GM12891 (cell line): ENCODE measurements around the gene TK1.
A peak's percentile ranks its signal among the peaks of the same experiment; 100 is the strongest.

Source experiments
- DNase-seq: peaks from one replicate; pipeline ENCODE4 v3.0.0; 2011; ENCODE audit warnings: low spot score; ENCODE audit not compliant: insufficient read length
- FAIRE-seq: peaks from 2 replicates; lab custom pipeline; 2011; peaks lifted over from hg19 to GRCh38; lab: Jason Lieb, UNC
- PAX5 ChIP-seq: IDR thresholded peaks from 2 replicates; pipeline ENCODE4 v1.6.1; 2011; ENCODE audit warnings: low read length, moderate library complexity, mild to moderate bottlenecking; ENCODE audit not compliant: insufficient read depth, severe bottlenecking
- POLR2A ChIP-seq: IDR thresholded peaks from 2 replicates; pipeline ENCODE4 v1.6.1; 2011; ENCODE audit warnings: low read depth, low read length, control low read depth
- POLR2AphosphoS5 ChIP-seq: IDR thresholded peaks from 2 replicates; pipeline ENCODE4 v1.6.1; 2011; ENCODE audit warnings: low read depth, low read length, control low read depth
- POU2F2 ChIP-seq: IDR thresholded peaks from 2 replicates; pipeline ENCODE4 v1.6.1; 2011; ENCODE audit warnings: low read depth, mild to moderate bottlenecking, control low read depth, low read length, moderate library complexity
- SPI1 ChIP-seq: IDR thresholded peaks from 2 replicates; pipeline ENCODE4 v1.6.1; 2011; ENCODE audit warnings: low read depth, low read length, control low read depth
- TAF1 ChIP-seq: IDR thresholded peaks from 2 replicates; pipeline ENCODE4 v1.6.1; 2011; ENCODE audit warnings: low read depth, low read length, control low read depth

TK1 gene

DNA sequence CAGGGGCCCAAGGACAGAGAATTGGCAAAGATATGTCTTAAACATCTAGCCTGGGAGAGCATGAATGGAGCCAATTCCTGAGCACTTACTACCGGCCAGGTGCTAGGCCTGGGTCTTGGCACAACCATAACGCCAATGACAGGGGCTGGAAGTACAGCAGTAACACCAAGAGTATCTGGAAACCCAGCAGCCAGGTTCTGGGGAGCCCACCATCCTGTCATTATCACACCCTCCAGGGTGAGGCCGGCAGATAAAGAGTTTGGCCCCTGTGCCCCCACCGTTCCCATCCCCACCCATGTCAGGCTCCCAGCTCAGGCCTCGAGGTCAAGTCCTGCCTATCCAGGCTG is 56.8 kb downstream of the TK1 start:
- FAIRE-seq (no peak), DNase-seq (no peak)
- TF ChIP-seq POLR2A (no peak; the same call in 1 of the 2 replicates), PAX5 (no peak), TAF1 (no peak), POU2F2 (no peak), SPI1 (no peak), POLR2AphosphoS5 (no peak; the same call in 1 of the 2 replicates)

DNA sequence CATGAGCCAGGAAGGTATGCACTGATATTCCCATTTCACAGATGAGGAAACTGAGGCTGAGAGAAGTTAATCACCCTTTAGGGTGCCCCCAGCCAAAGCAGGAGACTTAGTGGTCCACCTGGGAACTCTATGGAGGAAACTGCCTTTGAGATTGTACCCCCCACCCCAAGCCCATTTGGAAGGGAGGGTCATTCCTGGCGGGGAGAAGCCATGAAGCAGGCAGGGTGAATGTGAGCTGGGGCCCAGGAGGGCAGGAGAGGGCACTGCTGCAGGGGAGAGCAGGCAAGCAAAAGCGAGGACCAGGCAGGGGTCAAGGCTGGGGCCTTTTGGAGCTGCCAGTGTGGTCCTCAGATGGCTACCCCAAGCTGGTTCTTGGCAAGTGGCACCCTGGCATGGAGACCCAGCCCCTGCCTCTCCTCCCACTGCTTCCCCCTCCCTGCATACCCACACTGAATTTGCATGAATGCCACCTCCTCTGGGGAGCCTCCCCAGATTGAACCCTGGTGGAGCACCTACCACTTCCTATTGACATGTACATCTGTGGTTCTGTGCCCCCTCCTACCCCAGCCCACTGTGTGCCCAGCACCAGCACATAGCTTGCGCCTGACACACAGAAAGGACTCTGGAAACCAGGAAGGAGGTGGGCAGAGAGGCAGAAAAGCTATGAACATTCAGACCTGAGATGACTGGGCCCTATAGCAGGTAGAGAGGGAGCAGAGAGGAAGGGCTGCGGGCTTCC is 57.3 kb downstream of the TK1 start:
- FAIRE-seq (peak; percentile 33), DNase-seq (no peak)
- TF ChIP-seq POU2F2 (peak; percentile 89; the same call in 1 of the 2 replicates), TAF1 (no peak), POLR2A (no peak; the same call in 1 of the 2 replicates), SPI1 (no peak), POLR2AphosphoS5 (no peak), PAX5 (no peak)

DNA sequence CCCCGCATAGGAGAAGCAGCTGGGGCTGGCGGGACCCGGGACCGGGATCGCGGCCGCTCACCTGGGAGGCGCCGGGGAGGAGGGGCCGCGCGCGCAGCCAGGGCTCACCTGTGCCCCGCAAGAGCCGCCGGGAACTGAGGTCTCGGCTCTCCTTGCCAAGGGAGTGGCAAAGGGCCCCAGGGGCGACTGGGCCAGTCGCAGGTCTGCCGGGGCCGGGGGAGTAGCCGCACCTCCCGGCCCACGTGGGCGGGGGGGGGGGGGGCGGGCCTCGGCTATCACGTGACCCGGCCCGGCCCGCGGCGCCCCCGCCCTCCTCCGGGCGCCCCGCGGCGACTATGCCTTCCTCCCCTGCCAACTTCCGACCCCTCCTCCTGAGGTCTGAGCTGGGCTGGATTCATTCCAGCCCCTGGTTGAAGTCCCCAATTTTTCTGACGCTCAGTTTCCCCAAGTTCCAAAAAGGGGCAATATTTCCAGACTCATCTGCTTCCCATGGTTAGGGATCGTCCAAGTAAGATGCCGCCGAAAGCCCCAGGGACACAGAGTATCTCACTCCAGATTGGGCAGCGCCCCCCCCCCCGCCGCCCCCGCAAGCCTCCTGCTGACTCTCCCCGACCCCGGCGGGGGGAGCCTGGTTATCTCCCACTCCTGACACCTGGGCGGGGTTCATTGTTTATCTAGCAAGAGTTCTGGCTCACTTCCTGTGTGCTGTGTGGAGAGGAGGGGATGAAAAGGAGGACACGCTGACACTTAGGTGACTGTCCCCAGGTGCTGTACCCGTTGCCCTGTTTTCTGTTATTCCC is 58.1 kb downstream of the TK1 start, which contains the start of gene TMC6:
Gene TMC6, minus strand, starts transcription at position 205 of the 800 bp plus-strand sequence. CDS start 1,923 bp downstream, outside the sequence.
- peak; percentile 86 for FAIRE-seq
- TF ChIP-seq PAX5, result no peak
- TF ChIP-seq POLR2AphosphoS5, result no peak; the same call in 1 of the 2 replicates
- no peak; the same call in 1 of the 2 replicates for TF ChIP-seq POLR2A
- TF ChIP-seq POU2F2, result no peak
- no peak; the same call in 1 of the 2 replicates for TF ChIP-seq SPI1
- no peak for TF ChIP-seq TAF1
- peak; percentile 81 for DNase-seq

DNA sequence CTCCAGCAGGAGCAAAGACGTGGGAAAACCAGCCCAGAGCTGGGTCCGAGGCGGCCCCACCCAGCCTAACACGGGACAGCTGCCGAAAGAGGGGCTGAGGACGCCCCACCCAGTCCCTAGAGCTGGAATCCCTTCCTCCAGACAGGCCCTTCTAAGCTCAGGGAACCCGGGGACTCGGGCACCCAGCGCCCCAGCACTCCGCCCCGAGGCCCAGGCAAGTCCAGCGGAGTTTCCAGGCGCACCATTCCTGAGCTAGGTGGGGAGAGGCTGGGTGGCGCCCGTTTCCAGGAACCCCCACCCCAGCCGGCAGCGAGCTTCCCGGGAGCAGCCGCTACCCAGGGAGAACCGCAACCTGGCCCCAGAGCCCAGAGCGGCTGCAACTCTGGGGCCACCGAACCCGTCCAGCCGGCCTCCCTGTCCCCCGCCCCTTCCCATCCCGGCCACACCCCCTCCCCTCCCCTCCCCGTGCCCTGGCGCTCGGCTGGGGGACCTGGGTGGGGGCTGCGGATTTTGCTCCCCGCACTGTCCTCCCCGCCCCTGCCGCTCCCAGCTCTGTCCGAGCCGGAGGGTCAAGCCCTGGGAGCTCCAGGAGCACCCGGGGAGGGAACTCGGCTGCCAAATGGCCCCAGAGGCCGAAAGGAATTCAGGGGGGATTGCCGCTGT is 58.8 kb downstream of the TK1 start:
- TF ChIP-seq TAF1 (no peak), SPI1 (no peak), POLR2A (no peak), PAX5 (no peak), POLR2AphosphoS5 (no peak), POU2F2 (no peak)
- FAIRE-seq, result no peak
- no peak for DNase-seq

DNA sequence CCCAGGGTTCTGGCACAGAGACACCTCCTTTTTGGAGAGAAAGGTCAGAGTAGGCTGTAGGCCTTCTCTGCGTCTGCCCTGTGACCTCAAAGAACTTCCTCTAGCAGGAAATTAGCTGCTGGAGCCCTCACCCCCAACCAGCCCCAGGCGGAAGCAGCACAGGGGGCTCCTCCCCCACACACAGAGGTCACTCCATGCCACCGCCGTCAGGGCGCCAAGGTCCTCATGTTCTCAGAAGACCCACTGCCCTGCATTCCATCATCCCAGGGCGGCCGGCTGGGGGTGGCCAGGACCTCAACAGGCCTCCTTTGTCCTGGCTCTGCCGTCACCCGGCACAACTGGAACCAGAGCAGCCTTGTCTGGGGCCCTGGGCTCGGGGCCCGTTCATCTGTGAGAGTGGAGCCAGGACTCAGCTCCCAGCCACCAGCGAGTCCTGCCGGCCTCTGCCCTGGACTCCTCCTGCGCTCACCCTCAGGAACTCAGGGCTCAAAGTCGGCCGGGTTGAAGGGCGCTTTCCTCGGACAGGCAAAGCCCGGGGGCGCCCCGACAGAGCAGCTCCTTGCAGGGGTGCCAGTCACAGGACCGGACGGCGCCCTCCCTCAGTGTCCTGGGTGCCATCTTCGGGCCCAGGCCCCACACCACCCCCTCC is 59.5 kb downstream of the TK1 start:
- DNase-seq (no peak), FAIRE-seq (peak; percentile 93)
- TF ChIP-seq POU2F2 (no peak), PAX5 (no peak), TAF1 (no peak), POLR2A (no peak), POLR2AphosphoS5 (no peak), SPI1 (no peak)

DNA sequence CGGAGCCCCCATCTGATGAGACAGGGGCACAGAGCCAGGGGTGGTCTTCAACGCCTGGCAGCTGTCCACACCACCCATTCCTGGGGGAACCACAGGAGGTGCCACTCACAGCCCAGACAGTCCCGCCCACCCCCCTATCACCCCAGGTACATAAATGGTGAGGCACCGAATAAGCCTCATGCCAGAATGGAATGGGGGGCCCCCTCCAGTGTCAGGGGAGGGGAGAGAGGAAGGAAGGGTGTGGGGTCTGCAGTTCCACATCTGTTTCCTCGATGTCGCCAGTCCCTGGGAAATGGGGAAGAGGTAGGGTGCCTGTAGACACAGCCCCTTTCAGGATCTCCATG is 60.0 kb downstream of the TK1 start:
- DNase-seq, result no peak
- TF ChIP-seq TAF1 (no peak), POU2F2 (no peak), PAX5 (no peak), POLR2AphosphoS5 (no peak), SPI1 (no peak), POLR2A (no peak)
- no peak for FAIRE-seq

DNA sequence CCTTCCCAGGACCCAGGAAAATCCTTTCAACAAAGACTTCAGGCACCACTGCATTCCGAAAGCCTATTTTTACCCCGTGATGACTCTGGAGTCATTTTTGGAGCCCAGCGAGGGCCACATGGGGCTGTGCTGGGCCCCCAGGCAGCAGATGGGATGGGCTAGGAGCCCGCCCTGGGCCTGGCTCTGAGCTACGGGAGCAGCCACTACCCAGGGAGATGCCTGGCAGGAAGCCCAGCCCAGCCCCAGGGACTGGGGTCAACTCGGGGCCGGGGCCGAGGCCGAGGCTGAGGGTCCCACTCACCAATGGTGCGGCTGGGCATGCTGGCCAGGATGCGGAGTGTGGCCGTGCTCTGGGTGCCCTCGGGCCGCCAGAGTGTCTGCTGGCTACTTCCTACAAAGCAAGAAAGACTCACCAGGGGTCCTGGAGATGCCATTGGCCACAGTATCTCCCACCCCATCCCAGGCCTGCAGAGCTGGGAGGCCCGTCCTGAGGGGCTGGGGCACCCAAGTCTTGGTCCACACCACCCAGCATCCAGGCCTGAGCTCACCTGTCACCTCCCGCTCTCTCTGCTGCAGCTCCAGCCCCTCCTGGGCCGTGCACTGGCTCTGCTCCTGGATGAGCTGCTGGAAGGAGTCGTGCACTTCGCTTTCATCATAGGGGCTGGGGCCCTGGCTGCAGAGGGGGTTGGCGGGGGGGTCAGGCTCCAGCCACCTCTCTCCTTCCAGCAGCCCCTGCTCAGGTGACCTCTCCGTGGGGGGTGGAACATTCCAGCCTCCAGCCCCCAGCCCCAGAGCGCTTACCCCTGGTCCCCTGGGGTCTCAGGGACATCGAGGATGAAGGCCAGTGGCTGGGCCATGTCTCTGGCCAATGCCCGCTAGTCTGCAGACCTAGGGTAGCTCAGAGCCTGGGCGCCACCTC is 60.6 kb downstream of the TK1 start:
- DNase-seq, result no peak
- no peak for TF ChIP-seq POU2F2
- no peak for TF ChIP-seq POLR2AphosphoS5
- TF ChIP-seq SPI1, result no peak
- no peak for TF ChIP-seq POLR2A
- TF ChIP-seq PAX5, result no peak
- no peak for TF ChIP-seq TAF1
- no peak for FAIRE-seq
